ENCODE measurements around the gene FBP1.

DNA sequence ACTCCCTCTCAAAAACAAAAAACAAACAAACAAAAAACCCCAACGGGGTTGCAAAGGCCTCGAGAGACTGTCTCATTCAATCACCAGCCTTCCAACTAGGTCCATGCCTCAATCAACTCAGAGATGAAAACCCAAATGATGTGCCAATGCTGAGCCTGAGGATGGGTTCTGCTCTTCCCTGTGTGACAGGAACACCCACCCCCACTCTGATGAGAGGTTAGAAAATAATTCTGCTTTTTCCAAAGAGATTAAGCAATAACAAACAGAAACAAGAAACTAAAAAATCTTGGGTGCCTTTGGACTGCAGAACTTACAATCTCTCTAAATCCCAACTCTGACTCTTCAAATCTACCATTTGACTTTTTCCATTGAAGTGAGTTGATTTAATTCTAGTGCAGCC, 25.5 kb upstream of the FBP1 start:
- no peak for TF ChIP-seq ZNF274 (IDR thresholded peaks at IDR 0.05; ENCODE audit: low read depth, low read length)
- TF ChIP-seq YY1 (IDR thresholded peaks at IDR 0.05; ENCODE audit: insufficient read depth, insufficient read length) = no peak

Measured in NT2/D1 (cell line).